Fibroblast of lung (primary cell): Measurements from ENCODE around the gene DDX31. TPM values are rescaled to one million over a fixed set of nuclear protein-coding genes. Genes with fewer than 3 reads are reported as not detected.

ENCODE experiments used
- DNase-seq, 2 donors: peaks; one replicate each; pipeline versions ENCODE4 v3.0.0 to v3.0.0-alpha.2; 2010; ENCODE audit warnings: low read depth in 2 of 2
- H2AFZ ChIP-seq: 2 replicates; pipeline ENCODE4 v1.5.1; 2012; ENCODE audit warnings: low read length, control low read depth, inconsistent platforms
- H3K27ac ChIP-seq: 2 replicates; pipeline ENCODE4 v1.5.1; 2011; ENCODE audit warnings: low read length, control low read depth; ENCODE audit not compliant: insufficient read depth
- H3K27me3 ChIP-seq: 2 replicates; pipeline ENCODE4 v1.5.1; 2011; ENCODE audit warnings: mild to moderate bottlenecking, low read length; ENCODE audit not compliant: control insufficient read depth, insufficient read depth
- H3K36me3 ChIP-seq: 2 replicates; pipeline ENCODE4 v1.5.1; 2011; ENCODE audit warnings: low read length; ENCODE audit not compliant: control insufficient read depth, insufficient read depth
- H3K4me1 ChIP-seq: 2 replicates; pipeline ENCODE4 v1.5.1; 2011; ENCODE audit warnings: low read length; ENCODE audit not compliant: control insufficient read depth, insufficient read depth; ENCODE audit errors: extremely low read depth
- H3K4me2 ChIP-seq: 2 replicates; pipeline ENCODE4 v1.5.1; 2011; ENCODE audit warnings: low read length, control low read depth; ENCODE audit not compliant: insufficient read depth; ENCODE audit errors: extremely low read depth
- H3K4me3 ChIP-seq, 4 experiments: fragments of 200-600 bp in 1 of 4; sonication (generic) in 1 of 4; replicated peaks in 1 of 4; 2 replicates each; pipeline ENCODE4 v1.5.1; 2011 to 2016; ENCODE audit warnings: low read length in 4 of 4, low read depth in 3 of 4, mild to moderate bottlenecking in 3 of 4, control low read depth in 2 of 4, inconsistent platforms in 1 of 4, mixed read lengths in 1 of 4; ENCODE audit not compliant: insufficient read depth in 1 of 4; ENCODE audit errors: control extremely low read depth in 1 of 4
- H3K79me2 ChIP-seq: 2 replicates; pipeline ENCODE4 v1.5.1; 2012; ENCODE audit warnings: mild to moderate bottlenecking, low read length, inconsistent platforms; ENCODE audit not compliant: control insufficient read depth, insufficient read depth
- H3K9ac ChIP-seq: 2 replicates; pipeline ENCODE4 v1.5.1; 2011; ENCODE audit warnings: mild to moderate bottlenecking, low read length, control low read depth; ENCODE audit not compliant: insufficient read depth
- H3K9me3 ChIP-seq: 2 replicates; pipeline ENCODE4 v1.5.1; 2012; ENCODE audit warnings: low read depth, low read length; ENCODE audit not compliant: control insufficient read depth, insufficient read depth
- H4K20me1 ChIP-seq: 2 replicates; pipeline ENCODE4 v1.5.1; 2011; ENCODE audit warnings: low read length; ENCODE audit not compliant: control insufficient read depth, insufficient read depth; ENCODE audit errors: extremely low read depth
- EZH2 ChIP-seq: IDR thresholded peaks from 2 replicates; pipeline ENCODE4 v1.5.1; 2012; ENCODE audit warnings: low read length, control low read depth, mild to moderate bottlenecking; ENCODE audit errors: missing control alignments
- polyA plus RNA-seq, 2 donors: library from polyadenylated mRNA; depleted of rRNA in 1 of 2; stranded (reverse) in 1 of 2; unstranded in 1 of 2; fragments of >200 nt; gene quantifications; 2 replicates each; pipeline ENCODE4 v1.2.1, GENCODE V29; 2011 to 2012; ENCODE audit warnings: missing spikeins in 1 of 2
- total RNA-seq: library from RNA; depleted of rRNA; stranded (reverse); fragments of >200 nt; gene quantifications from 2 replicates; pipeline ENCODE4 v1.2.1, GENCODE V29; 2014
- TF ChIP-seq, protein P1 (sequence below), 2 donors: IDR thresholded peaks in 1 of 2; conservative IDR thresholded peaks in 1 of 2; 1 replicate in 1 of 2; 2 replicates in 1 of 2; pipeline ENCODE4 v1.5.1; 2011 to 2012; ENCODE audit warnings: low read length in 2 of 2, control low read depth in 1 of 2, inconsistent platforms in 1 of 2, low read depth in 1 of 2, mild to moderate bottlenecking in 1 of 2

Gene DDX31
- total and polyA plus RNA-seq, 2 donors (not counting 1 experiment from before 2014, with no cell fraction given): 10.1 to 10.8 TPM

DNA sequence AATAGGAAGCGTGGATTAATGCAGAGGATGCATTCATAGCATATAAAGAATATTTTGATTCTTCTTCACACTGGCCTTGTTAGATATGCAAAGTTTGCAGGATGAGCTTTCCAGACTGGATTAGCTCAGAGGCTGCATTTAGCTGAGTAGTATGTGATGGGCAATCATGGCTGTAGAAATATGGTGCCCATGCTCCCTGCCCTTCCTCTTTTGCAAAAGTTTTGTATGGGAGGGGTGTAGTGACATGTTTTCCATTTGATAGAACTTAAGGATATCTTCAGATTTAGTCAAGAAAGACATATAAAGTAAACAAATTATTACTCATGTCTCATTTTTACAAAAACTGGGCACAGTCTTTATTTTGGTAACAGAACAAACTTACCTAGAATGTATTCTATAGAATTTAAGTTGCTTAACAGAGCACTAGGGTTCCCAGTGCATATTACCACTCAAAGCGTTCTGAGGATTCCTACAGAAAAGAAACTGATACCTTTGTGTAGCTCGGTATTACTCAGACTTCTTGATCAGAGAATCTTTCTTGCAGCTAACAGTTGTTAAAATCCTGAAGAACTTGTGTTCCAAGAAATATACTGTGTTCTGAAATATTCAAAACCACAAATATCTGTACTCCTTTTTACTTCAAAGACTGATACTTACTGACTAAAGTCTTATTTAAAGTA is 10.3 kb upstream of the DDX31 start:
- Histone ChIP-seq H3K4me2 (no peak overlapping the region), H3K9ac (no peak overlapping the region), H3K36me3 (peaks cover 10% of the 10 kb centered on the region), H3K27ac (no peak overlapping the region), H2AFZ (no peak overlapping the region), H3K9me3 (no peaks in the 10 kb centered on the region), H4K20me1 (no peaks in the 10 kb centered on the region), H3K4me1 (no peaks in the 10 kb centered on the region), H3K4me3 (no peak overlapping the region), H3K79me2 (peaks cover 51% of the 10 kb centered on the region), H3K27me3 (no peaks in the 10 kb centered on the region)
- no peak for DNase-seq
- no peak for TF ChIP-seq EZH2
- TF ChIP-seq, protein P1, sequence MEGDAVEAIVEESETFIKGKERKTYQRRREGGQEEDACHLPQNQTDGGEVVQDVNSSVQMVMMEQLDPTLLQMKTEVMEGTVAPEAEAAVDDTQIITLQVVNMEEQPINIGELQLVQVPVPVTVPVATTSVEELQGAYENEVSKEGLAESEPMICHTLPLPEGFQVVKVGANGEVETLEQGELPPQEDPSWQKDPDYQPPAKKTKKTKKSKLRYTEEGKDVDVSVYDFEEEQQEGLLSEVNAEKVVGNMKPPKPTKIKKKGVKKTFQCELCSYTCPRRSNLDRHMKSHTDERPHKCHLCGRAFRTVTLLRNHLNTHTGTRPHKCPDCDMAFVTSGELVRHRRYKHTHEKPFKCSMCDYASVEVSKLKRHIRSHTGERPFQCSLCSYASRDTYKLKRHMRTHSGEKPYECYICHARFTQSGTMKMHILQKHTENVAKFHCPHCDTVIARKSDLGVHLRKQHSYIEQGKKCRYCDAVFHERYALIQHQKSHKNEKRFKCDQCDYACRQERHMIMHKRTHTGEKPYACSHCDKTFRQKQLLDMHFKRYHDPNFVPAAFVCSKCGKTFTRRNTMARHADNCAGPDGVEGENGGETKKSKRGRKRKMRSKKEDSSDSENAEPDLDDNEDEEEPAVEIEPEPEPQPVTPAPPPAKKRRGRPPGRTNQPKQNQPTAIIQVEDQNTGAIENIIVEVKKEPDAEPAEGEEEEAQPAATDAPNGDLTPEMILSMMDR (conservative IDR thresholded peaks at IDR 0.05 in 1 of 2, IDR thresholded peaks at IDR 0.05 in 1 of 2; ENCODE audit: low read depth in 1 of 2, low read length in 2 of 2): no peak

DNA sequence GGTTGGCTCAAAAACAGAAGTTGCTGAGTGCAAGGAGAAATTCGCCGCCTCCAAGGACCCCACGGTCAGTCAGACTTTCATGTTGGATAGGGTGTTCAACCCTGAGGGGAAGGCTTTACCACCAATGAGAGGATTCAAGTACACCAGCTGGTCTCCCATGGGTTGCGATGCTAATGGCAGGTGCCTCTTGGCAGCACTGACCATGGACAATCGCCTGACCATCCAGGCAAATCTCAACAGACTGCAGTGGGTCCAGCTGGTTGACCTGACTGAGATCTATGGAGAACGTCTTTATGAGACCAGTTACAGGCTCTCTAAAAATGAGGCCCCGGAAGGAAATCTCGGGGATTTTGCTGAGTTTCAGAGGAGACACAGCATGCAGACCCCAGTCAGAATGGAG is 8.2 kb upstream of the DDX31 start:
- no peaks in the 10 kb centered on the region for H4K20me1 ChIP-seq
- H3K9me3 ChIP-seq: no peaks in the 10 kb centered on the region

DNA sequence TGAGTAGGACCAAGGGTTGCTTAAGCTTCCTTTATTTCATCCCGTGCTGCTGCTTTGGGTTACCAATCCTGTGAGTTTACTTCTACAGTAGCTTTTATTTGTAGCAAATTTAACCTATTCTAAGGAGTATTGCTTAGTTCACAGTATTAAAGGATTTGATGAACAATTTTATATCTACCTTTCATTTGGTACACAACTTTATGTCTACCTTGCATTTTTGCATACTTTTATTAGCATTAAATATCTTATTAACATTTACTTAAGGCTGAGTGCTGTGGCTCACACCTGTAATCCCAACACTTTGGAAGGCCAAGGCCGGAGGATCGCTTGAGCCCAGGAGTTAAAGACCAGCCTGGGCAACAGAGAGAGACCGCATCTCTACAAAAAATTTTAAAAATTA is 4.7 kb upstream of the DDX31 start:
- H4K20me1 ChIP-seq: no peaks in the 10 kb centered on the region
- H2AFZ ChIP-seq: no peak overlapping the region
- H3K4me2 ChIP-seq: no peak overlapping the region
- H3K4me3 ChIP-seq: no peak overlapping the region
- no peaks in the 10 kb centered on the region for H3K4me1 ChIP-seq
- H3K9me3 ChIP-seq: no peaks in the 10 kb centered on the region
- no peaks in the 10 kb centered on the region for H3K27me3 ChIP-seq
- no peak overlapping the region for H3K27ac ChIP-seq
- peaks cover 6% of the 10 kb centered on the region for H3K36me3 ChIP-seq
- TF ChIP-seq EZH2: no peak
- TF ChIP-seq, protein P1 (conservative IDR thresholded peaks at IDR 0.05 in 1 of 2, IDR thresholded peaks at IDR 0.05 in 1 of 2; ENCODE audit: low read depth in 1 of 2, low read length in 2 of 2): no peak
- H3K9ac ChIP-seq: no peak overlapping the region
- H3K79me2 ChIP-seq: peaks cover 78% of the 10 kb centered on the region
- DNase-seq: no peak

More for the DNA sequence above, 8.2 kb upstream of the DDX31 start:
- no peak overlapping the region for H3K4me2 ChIP-seq
- no peak overlapping the region for H2AFZ ChIP-seq
- H3K36me3 ChIP-seq: peaks cover 8% of the 10 kb centered on the region
- H3K4me3 ChIP-seq: no peak overlapping the region
- no peaks in the 10 kb centered on the region for H3K4me1 ChIP-seq
- no peak overlapping the region for H3K27ac ChIP-seq
- no peak for TF ChIP-seq EZH2
- TF ChIP-seq, protein P1 (conservative IDR thresholded peaks at IDR 0.05 in 1 of 2, IDR thresholded peaks at IDR 0.05 in 1 of 2; ENCODE audit: low read depth in 1 of 2, low read length in 2 of 2): no peak
- H3K9ac ChIP-seq: no peak overlapping the region
- no peak for DNase-seq
- no peaks in the 10 kb centered on the region for H3K27me3 ChIP-seq
- peaks cover 70% of the 10 kb centered on the region for H3K79me2 ChIP-seq
